GM21515 (cell line): Measurements from ENCODE around the gene DTWD2.
"Not testable (repeated sequence)": the region's sequence is repeated elsewhere in the genome, so short reads cannot be mapped to it uniquely, and the experiment has no call there.

Experiments
- ATAC-seq: cut with Tn5 transposase; IDR thresholded peaks from one replicate; pipeline ENCODE4 v1.9.1; 2021; ENCODE audit not compliant: unreplicated experiment

DTWD2 gene

GRCh38 chr5:118882666-118883065 is 105.7 kb downstream of the DTWD2 start:
- no peak for ATAC-seq

GRCh38 chr5:118876852-118877251 is 111.5 kb downstream of the DTWD2 start:
- ATAC-seq = not testable (repeated sequence)

- ATAC-seq = no peak
Measured at GRCh38 chr5:118875131-118875530, 113.2 kb downstream of the DTWD2 start.

- ATAC-seq = no peak
Measured at GRCh38 chr5:118873417-118873816, 114.9 kb downstream of the DTWD2 start.

- ATAC-seq = no peak
Measured at GRCh38 chr5:118863345-118863744, 125.0 kb downstream of the DTWD2 start.

GRCh38 chr5:118862596-118862995 is 125.8 kb downstream of the DTWD2 start:
- ATAC-seq = no peak

GRCh38 chr5:118857700-118858099 is 130.6 kb downstream of the DTWD2 start:
- ATAC-seq = no peak

GRCh38 chr5:118854819-118855218 is 133.5 kb downstream of the DTWD2 start:
- ATAC-seq = no peak

- ATAC-seq = not testable (repeated sequence)
Measured at GRCh38 chr5:118851785-118852184, 136.6 kb downstream of the DTWD2 start.

GRCh38 chr5:118849507-118849906 is 138.8 kb downstream of the DTWD2 start:
- ATAC-seq = not testable (repeated sequence)

GRCh38 chr5:118844351-118844750 is 144.0 kb downstream of the DTWD2 start:
- ATAC-seq = no peak

GRCh38 chr5:118834710-118835109 is 153.6 kb downstream of the DTWD2 start:
- ATAC-seq = no peak

- ATAC-seq = no peak
Measured at GRCh38 chr5:118832974-118833373, 155.4 kb downstream of the DTWD2 start.

- ATAC-seq = no peak
Measured at GRCh38 chr5:118825226-118825625, 163.1 kb downstream of the DTWD2 start.

GRCh38 chr5:118818604-118819003 is 169.7 kb downstream of the DTWD2 start:
- ATAC-seq = no peak

GRCh38 chr5:118808441-118808840 is 179.9 kb downstream of the DTWD2 start:
- ATAC-seq = no peak

- ATAC-seq = no peak
Measured at GRCh38 chr5:118806571-118806970, 181.8 kb downstream of the DTWD2 start.

GRCh38 chr5:118802335-118802734 is 186.0 kb downstream of the DTWD2 start:
- ATAC-seq = no peak

- no peak for ATAC-seq
Measured at GRCh38 chr5:118796081-118796480, 192.3 kb downstream of the DTWD2 start.

- ATAC-seq = no peak
Measured at GRCh38 chr5:118794281-118794680, 194.1 kb downstream of the DTWD2 start.

- no peak for ATAC-seq
Measured at GRCh38 chr5:118793652-118794051, 194.7 kb downstream of the DTWD2 start.

GRCh38 chr5:118793091-118793490 is 195.3 kb downstream of the DTWD2 start:
- no peak for ATAC-seq

- ATAC-seq = peak; percentile 97
Measured at GRCh38 chr5:118791926-118792734, 196.2 kb downstream of the DTWD2 start.
